Subcutaneous abdominal adipose tissue (tissue), 5 donors: ENCODE measurements around the gene PCSK6.
"Not testable (repeated sequence)": the region's sequence is repeated elsewhere in the genome, so short reads cannot be mapped to it uniquely, and the experiment has no call there.

Source experiments
- H3K27ac ChIP-seq: one replicate; pipeline ENCODE4 v1.7.0; 2013; ENCODE audit warnings: low read depth, mild to moderate bottlenecking, inconsistent platforms, low read length, moderate library complexity
- H3K27me3 ChIP-seq, 5 donors: one replicate each; pipeline ENCODE4 v1.7.0; 2013; ENCODE audit warnings: low read length in 5 of 5, inconsistent platforms in 1 of 5; ENCODE audit not compliant: control insufficient read depth in 5 of 5, insufficient read depth in 4 of 5
- H3K36me3 ChIP-seq, 5 donors: one replicate each; pipeline ENCODE4 v1.7.0; 2013; ENCODE audit warnings: low read length in 5 of 5; ENCODE audit not compliant: control insufficient read depth in 5 of 5, insufficient read depth in 5 of 5
- H3K4me1 ChIP-seq, 5 donors: one replicate each; pipeline ENCODE4 v1.7.0; 2013; ENCODE audit warnings: low read length in 5 of 5, mild to moderate bottlenecking in 3 of 5, moderate library complexity in 1 of 5; ENCODE audit not compliant: control insufficient read depth in 5 of 5, insufficient read depth in 5 of 5
- H3K4me3 ChIP-seq, 5 donors: one replicate each; pipeline ENCODE4 v1.7.0; 2013; ENCODE audit warnings: low read length in 5 of 5, low read depth in 1 of 5
- H3K9ac ChIP-seq, 5 donors: one replicate each; pipeline ENCODE4 v1.7.0; 2013; ENCODE audit warnings: low read length in 5 of 5, mild to moderate bottlenecking in 4 of 5, moderate library complexity in 3 of 5
- H3K9me3 ChIP-seq, 5 donors: one replicate each; pipeline ENCODE4 v1.7.0; 2013; ENCODE audit warnings: low read length in 5 of 5; ENCODE audit not compliant: control insufficient read depth in 5 of 5
- donor health status: healthy.
- donor health status: healthy.
- donor health status: healthy.
- donor health status: healthy.
- donor health status: healthy.

PCSK6 gene

GRCh38 chr15:101420232-101420631 is 69.3 kb downstream of the PCSK6 start:
- no peak overlapping the region for H3K9ac ChIP-seq
- H3K27ac ChIP-seq, result no peak overlapping the region
- H3K27me3 ChIP-seq, result no peaks in the 10 kb centered on the region
- no peaks in the 10 kb centered on the region for H3K36me3 ChIP-seq
- peaks cover 0 to 2% (median 0%) of the 10 kb centered on the region in 5 donors for H3K9me3 ChIP-seq
- no peaks in the 10 kb centered on the region for H3K4me1 ChIP-seq
- no peak overlapping the region for H3K4me3 ChIP-seq

- not testable (repeated sequence) for H3K27ac ChIP-seq, H3K4me1 ChIP-seq, H3K4me3 ChIP-seq, H3K27me3 ChIP-seq, H3K9me3 ChIP-seq, H3K9ac ChIP-seq, H3K36me3 ChIP-seq
Measured at GRCh38 chr15:101416475-101416874, 73.0 kb downstream of the PCSK6 start.

- H3K36me3 ChIP-seq, result no peaks in the 10 kb centered on the region
- no peak overlapping the region for H3K4me3 ChIP-seq
- no peaks in the 10 kb centered on the region for H3K27me3 ChIP-seq
- no peak overlapping the region for H3K9ac ChIP-seq
- peaks cover 0 to 3% (median 0%) of the 10 kb centered on the region in 5 donors for H3K4me1 ChIP-seq
- no peak overlapping the region for H3K27ac ChIP-seq
- H3K9me3 ChIP-seq, result no peaks in the 10 kb centered on the region
Measured at GRCh38 chr15:101413239-101413638, 76.3 kb downstream of the PCSK6 start.

- Histone ChIP-seq H3K36me3 (no peaks in the 10 kb centered on the region), H3K27me3 (no peaks in the 10 kb centered on the region), H3K9ac (no peak overlapping the region), H3K4me3 (no peak overlapping the region), H3K27ac (no peak overlapping the region), H3K4me1 (peaks cover 0 to 3% (median 0%) of the 10 kb centered on the region in 5 donors), H3K9me3 (no peaks in the 10 kb centered on the region)
Measured at GRCh38 chr15:101411581-101411980, 77.9 kb downstream of the PCSK6 start.

- Histone ChIP-seq H3K36me3 (no peaks in the 10 kb centered on the region), H3K9me3 (no peaks in the 10 kb centered on the region), H3K4me3 (no peak overlapping the region), H3K27ac (no peak overlapping the region), H3K9ac (no peak overlapping the region), H3K4me1 (peaks cover 0 to 3% (median 0%) of the 10 kb centered on the region in 5 donors), H3K27me3 (no peaks in the 10 kb centered on the region)
Measured at GRCh38 chr15:101411085-101411484, 78.4 kb downstream of the PCSK6 start.

GRCh38 chr15:101410612-101411011 is 78.9 kb downstream of the PCSK6 start:
- H3K9ac ChIP-seq, result no peak overlapping the region
- no peak overlapping the region for H3K27ac ChIP-seq
- H3K4me1 ChIP-seq, result peaks cover 0 to 3% (median 0%) of the 10 kb centered on the region in 5 donors
- H3K4me3 ChIP-seq, result no peak overlapping the region
- H3K9me3 ChIP-seq, result no peaks in the 10 kb centered on the region
- no peaks in the 10 kb centered on the region for H3K36me3 ChIP-seq
- H3K27me3 ChIP-seq, result no peaks in the 10 kb centered on the region

GRCh38 chr15:101409621-101410020 is 79.9 kb downstream of the PCSK6 start:
- no peaks in the 10 kb centered on the region for H3K27me3 ChIP-seq
- H3K36me3 ChIP-seq, result no peaks in the 10 kb centered on the region
- H3K9ac ChIP-seq, result no peak overlapping the region
- H3K4me1 ChIP-seq, result peaks cover 0 to 3% (median 0%) of the 10 kb centered on the region in 5 donors
- no peak overlapping the region for H3K4me3 ChIP-seq
- no peaks in the 10 kb centered on the region for H3K9me3 ChIP-seq
- no peak overlapping the region for H3K27ac ChIP-seq

- no peak overlapping the region for H3K9ac ChIP-seq
- H3K36me3 ChIP-seq, result no peaks in the 10 kb centered on the region
- H3K4me3 ChIP-seq, result no peak overlapping the region
- H3K27me3 ChIP-seq, result no peaks in the 10 kb centered on the region
- no peaks in the 10 kb centered on the region for H3K9me3 ChIP-seq
- H3K4me1 ChIP-seq, result peaks cover 0 to 3% (median 0%) of the 10 kb centered on the region in 5 donors
- no peak overlapping the region for H3K27ac ChIP-seq
Measured at GRCh38 chr15:101407966-101408775, 81.3 kb downstream of the PCSK6 start.

GRCh38 chr15:101407439-101407838 is 82.1 kb downstream of the PCSK6 start:
- Histone ChIP-seq H3K9ac (no peak overlapping the region), H3K36me3 (no peaks in the 10 kb centered on the region), H3K4me1 (peaks cover 0 to 3% (median 0%) of the 10 kb centered on the region in 5 donors), H3K9me3 (no peaks in the 10 kb centered on the region), H3K27me3 (no peaks in the 10 kb centered on the region), H3K4me3 (no peak overlapping the region), H3K27ac (no peak overlapping the region)

- no peak overlapping the region for H3K9ac ChIP-seq
- H3K4me1 ChIP-seq, result no peaks in the 10 kb centered on the region
- no peaks in the 10 kb centered on the region for H3K36me3 ChIP-seq
- H3K4me3 ChIP-seq, result no peak overlapping the region
- no peaks in the 10 kb centered on the region for H3K27me3 ChIP-seq
- no peaks in the 10 kb centered on the region for H3K9me3 ChIP-seq
- H3K27ac ChIP-seq, result no peak overlapping the region
Measured at GRCh38 chr15:101406526-101407195, 82.8 kb downstream of the PCSK6 start.
